ENCODE measurements around the gene IL17RA.

DNA sequence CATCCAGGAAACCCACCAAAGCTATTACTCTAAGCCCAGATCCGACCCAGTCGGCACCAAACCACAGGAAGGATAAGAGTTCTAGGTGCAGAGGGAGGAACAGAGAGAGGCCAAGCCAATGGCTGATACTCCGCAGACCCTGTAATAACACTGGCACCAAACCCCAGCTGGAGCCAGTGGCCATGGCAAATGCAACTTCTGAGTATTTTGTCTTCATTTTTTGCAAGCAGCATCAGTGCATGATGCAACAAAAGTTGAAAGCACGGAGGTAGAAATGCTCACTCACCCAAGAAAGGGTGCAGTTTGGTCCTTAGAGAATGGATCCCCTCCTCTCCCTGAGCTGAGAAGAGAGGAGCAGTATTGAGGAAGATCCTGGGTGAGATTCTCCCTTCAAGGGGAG, 33.5 kb downstream of the IL17RA start:
- no peak for TF ChIP-seq EP300 (IDR thresholded peaks at IDR 0.05; ENCODE audit: low read depth)
- TF ChIP-seq, protein P1, sequence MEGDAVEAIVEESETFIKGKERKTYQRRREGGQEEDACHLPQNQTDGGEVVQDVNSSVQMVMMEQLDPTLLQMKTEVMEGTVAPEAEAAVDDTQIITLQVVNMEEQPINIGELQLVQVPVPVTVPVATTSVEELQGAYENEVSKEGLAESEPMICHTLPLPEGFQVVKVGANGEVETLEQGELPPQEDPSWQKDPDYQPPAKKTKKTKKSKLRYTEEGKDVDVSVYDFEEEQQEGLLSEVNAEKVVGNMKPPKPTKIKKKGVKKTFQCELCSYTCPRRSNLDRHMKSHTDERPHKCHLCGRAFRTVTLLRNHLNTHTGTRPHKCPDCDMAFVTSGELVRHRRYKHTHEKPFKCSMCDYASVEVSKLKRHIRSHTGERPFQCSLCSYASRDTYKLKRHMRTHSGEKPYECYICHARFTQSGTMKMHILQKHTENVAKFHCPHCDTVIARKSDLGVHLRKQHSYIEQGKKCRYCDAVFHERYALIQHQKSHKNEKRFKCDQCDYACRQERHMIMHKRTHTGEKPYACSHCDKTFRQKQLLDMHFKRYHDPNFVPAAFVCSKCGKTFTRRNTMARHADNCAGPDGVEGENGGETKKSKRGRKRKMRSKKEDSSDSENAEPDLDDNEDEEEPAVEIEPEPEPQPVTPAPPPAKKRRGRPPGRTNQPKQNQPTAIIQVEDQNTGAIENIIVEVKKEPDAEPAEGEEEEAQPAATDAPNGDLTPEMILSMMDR (IDR thresholded peaks at IDR 0.05), result no peak
